GM23248 (cell line): ENCODE data around the gene LRMDA. TPM values are rescaled to one million over a fixed set of nuclear protein-coding genes. Genes with fewer than 3 reads are reported as not detected.

ENCODE experiments used
- DNase-seq: peaks from one replicate; pipeline ENCODE4 v3.0.0-alpha.2; 2015
- H2AFZ ChIP-seq: fragments of 200-600 bp; sonication (generic); 2 replicates; pipeline ENCODE4 v1.6.1; 2016; ENCODE audit warnings: antibody characterized with exemption
- H3F3A ChIP-seq: fragments of 200-600 bp; sonication (generic); 2 replicates; pipeline ENCODE4 v1.6.1; 2016; ENCODE audit warnings: mild to moderate bottlenecking, antibody characterized with exemption, mixed run types; ENCODE audit not compliant: insufficient read depth
- H3K27ac ChIP-seq: fragments of 200-600 bp; sonication (generic); 2 replicates; pipeline ENCODE4 v1.5.1; 2016; ENCODE audit warnings: mild to moderate bottlenecking
- H3K27me3 ChIP-seq: fragments of 200-600 bp; sonication (generic); replicated peaks from 2 replicates; pipeline ENCODE4 v1.6.1; 2016; ENCODE audit warnings: mild to moderate bottlenecking; ENCODE audit not compliant: insufficient read depth
- H3K36me3 ChIP-seq: fragments of 200-600 bp; sonication (generic); 2 replicates; pipeline ENCODE4 v1.6.1; 2016; ENCODE audit warnings: low read depth, mild to moderate bottlenecking
- H3K4me1 ChIP-seq: fragments of 200-600 bp; sonication (generic); 2 replicates; pipeline ENCODE4 v1.6.1; 2016; ENCODE audit warnings: mild to moderate bottlenecking; ENCODE audit not compliant: insufficient read depth
- H3K4me2 ChIP-seq: fragments of 200-600 bp; sonication (generic); one replicate; pipeline ENCODE4 v1.6.1; 2016; ENCODE audit warnings: mild to moderate bottlenecking; ENCODE audit not compliant: unreplicated experiment
- H3K4me3 ChIP-seq: fragments of 200-600 bp; sonication (generic); 2 replicates; pipeline ENCODE4 v1.5.1; 2016; ENCODE audit warnings: mild to moderate bottlenecking
- H3K79me2 ChIP-seq: fragments of 200-600 bp; sonication (generic); 2 replicates; pipeline ENCODE4 v1.6.1; 2016; ENCODE audit warnings: mild to moderate bottlenecking; ENCODE audit not compliant: insufficient read depth
- H3K9ac ChIP-seq: fragments of 200-600 bp; sonication (generic); 2 replicates; pipeline ENCODE4 v1.6.1; 2016; ENCODE audit warnings: mild to moderate bottlenecking
- H3K9me2 ChIP-seq: fragments of 200-600 bp; sonication (generic); 2 replicates; pipeline ENCODE4 v1.6.1; 2016; ENCODE audit warnings: mixed run types, mild to moderate bottlenecking, moderate library complexity; ENCODE audit not compliant: insufficient read depth
- H3K9me3 ChIP-seq: fragments of 200-600 bp; sonication (generic); one replicate; pipeline ENCODE4 v1.6.1; 2017; ENCODE audit warnings: low read depth
- H4K20me1 ChIP-seq: fragments of 200-600 bp; sonication (generic); 2 replicates; pipeline ENCODE4 v1.6.0; 2016; ENCODE audit not compliant: insufficient read depth
- EZH2 ChIP-seq: fragments of 200-600 bp; sonication (generic); IDR thresholded peaks from 2 replicates; pipeline ENCODE4 v1.6.1; 2018; ENCODE audit warnings: antibody characterized with exemption, mild to moderate bottlenecking; ENCODE audit not compliant: insufficient read depth, poor library complexity, severe bottlenecking
- EZH2phosphoT487 ChIP-seq: fragments of 200-600 bp; sonication (generic); IDR thresholded peaks from 2 replicates; pipeline ENCODE4 v1.6.1; 2018; ENCODE audit warnings: antibody characterized with exemption, moderate library complexity, mild to moderate bottlenecking, low read depth; ENCODE audit not compliant: insufficient read depth
- WGBS, 2 experiments: methylation state at CpG; one replicate each; pipeline ENCODE4 v1.1.6; 2015 to 2017; ENCODE audit warnings: low lambda C conversion rate in 2 of 2, low coverage in 1 of 2; ENCODE audit errors: missing lambda C conversion rate in 2 of 2; 5-methylcytosine and 5-hydroxymethylcytosine counted together
- in situ Hi-C: fragments of 300-500 bp; cut with MboI; formaldehyde crosslinking; loops from 2 replicates; pipeline ENCODE4 v1.15.0; 2020
- polyA plus RNA-seq: library from polyadenylated mRNA; unstranded; fragments of >200 nt; fragmentation: Nextera tagmentation; extraction: Ambion mirVana; gene quantifications from 2 replicates; pipeline ENCODE4 v1.2.1, GENCODE V29; 2016
- total RNA-seq: library from RNA; depleted of rRNA; stranded (reverse); fragments of >200 nt; shearing (Covaris generic); gene quantifications from 2 replicates; pipeline ENCODE4 v1.2.3, GENCODE V29; 2014

The LRMDA gene
- total and polyA plus RNA-seq, 2 experiments from 2014 or later, result 2.6 TPM; not detected in 1

- H3K27me3 ChIP-seq, result no peaks in the 10 kb centered on the region
- DNase-seq, result no peak
These were observed 25.6 kb upstream of the LRMDA start for GRCh38 chr10:75405598-75406461.

GRCh38 chr10:75406462-75407223 lies 24.8 kb upstream of the LRMDA start:
- peaks cover 29% of the 10 kb centered on the region; the same call in 1 of the 2 replicates for H3K79me2 ChIP-seq
- H3K9me3 ChIP-seq, result no peaks in the 10 kb centered on the region
- H3K27ac ChIP-seq, result no peak overlapping the region
- H3K4me1 ChIP-seq, result no peaks in the 10 kb centered on the region
- H3K9me2 ChIP-seq, result no peaks in the 10 kb centered on the region
- H3F3A ChIP-seq, result 0 out of 2 replicates have a peak, but pooled peaks cover 4% of the 10 kb centered on the region
- H3K9ac ChIP-seq, result no peak overlapping the region
- in situ Hi-C loops, result loop anchor here (25.0 kb wide), 1 partner anchor 506 kb away; no protein-coding TSS in a partner anchor
- H2AFZ ChIP-seq, result no peak overlapping the region
- H3K27me3 ChIP-seq, result no peaks in the 10 kb centered on the region
- TF ChIP-seq EZH2phosphoT487 (no peak), EZH2 (no peak)
- no peak overlapping the region for H3K4me2 ChIP-seq
- H3K36me3 ChIP-seq, result no peaks in the 10 kb centered on the region
- H4K20me1 ChIP-seq, result no peaks in the 10 kb centered on the region
- DNase-seq, result no peak
- H3K4me3 ChIP-seq, result no peak overlapping the region
- 96% methylated on average over 28 to 29 of the region's 29 CpGs for WGBS, 2 experiments

More at GRCh38 chr10:75405598-75406461, 25.6 kb upstream of the LRMDA start:
- Histone ChIP-seq H3K4me1 (no peaks in the 10 kb centered on the region), H3K9me2 (no peaks in the 10 kb centered on the region), H3K4me3 (no peak overlapping the region), H3K27ac (no peak overlapping the region), H4K20me1 (no peaks in the 10 kb centered on the region), H3K9ac (no peak overlapping the region), H2AFZ (no peak overlapping the region), H3K36me3 (no peaks in the 10 kb centered on the region), H3K79me2 (peaks cover 32% of the 10 kb centered on the region), H3F3A (0 out of 2 replicates have a peak, but pooled peaks cover 4% of the 10 kb centered on the region), H3K9me3 (no peaks in the 10 kb centered on the region), H3K4me2 (no peak overlapping the region)
- WGBS, 2 experiments, result 97 to 98% methylated on average over 35 to 39 of the region's 39 CpGs
- TF ChIP-seq EZH2 (no peak), EZH2phosphoT487 (no peak)
- in situ Hi-C loops, result loop anchor here (25.0 kb wide), 1 partner anchor 506 kb away; no protein-coding TSS in a partner anchor

- Histone ChIP-seq H3K4me2 (no peak overlapping the region), H3K9ac (no peak overlapping the region)
These were observed 24.2 kb upstream of the LRMDA start for GRCh38 chr10:75407224-75407712.

More at GRCh38 chr10:75407224-75407712, 24.2 kb upstream of the LRMDA start:
- no peaks in the 10 kb centered on the region for H3K27me3 ChIP-seq
- H3K27ac ChIP-seq, result no peak overlapping the region
- no peak for DNase-seq
- 0 out of 2 replicates have a peak, but pooled peaks cover 4% of the 10 kb centered on the region for H3F3A ChIP-seq
- WGBS, 2 experiments, result 96 to 97% methylated on average over 25 to 37 of the region's 37 CpGs
- TF ChIP-seq EZH2, result no peak
- TF ChIP-seq EZH2phosphoT487, result no peak
- H3K4me1 ChIP-seq, result no peaks in the 10 kb centered on the region
- H4K20me1 ChIP-seq, result no peaks in the 10 kb centered on the region
- H3K79me2 ChIP-seq, result peaks cover 29% of the 10 kb centered on the region; the same call in 1 of the 2 replicates
- H3K9me2 ChIP-seq, result no peaks in the 10 kb centered on the region
- H3K4me3 ChIP-seq, result no peak overlapping the region
- no peaks in the 10 kb centered on the region for H3K36me3 ChIP-seq
- no peak overlapping the region for H2AFZ ChIP-seq
- in situ Hi-C loops, result loop anchor here (25.0 kb wide), 1 partner anchor 505 kb away; no protein-coding TSS in a partner anchor
- no peaks in the 10 kb centered on the region for H3K9me3 ChIP-seq
